Keratinocyte (primary cell): Measurements from ENCODE around the gene ARFGEF3. TPM values are rescaled to one million over a fixed set of nuclear protein-coding genes. Genes with fewer than 3 reads are reported as not detected.

Experiments used
- DNase-seq: peaks from one replicate; pipeline ENCODE4 v3.0.0-alpha.2; 2011; ENCODE audit warnings: low read depth, missing footprints, low spot score
- FAIRE-seq: peaks from 2 replicates; lab custom pipeline; 2011; peaks lifted over from hg19 to GRCh38; lab: Jason Lieb, UNC
- H2AFZ ChIP-seq: 2 replicates; pipeline ENCODE4 v1.6.0; 2012; ENCODE audit warnings: low read length, control low read depth, inconsistent platforms; ENCODE audit not compliant: control insufficient read depth
- H3K27ac ChIP-seq: 2 replicates; pipeline ENCODE4 v1.5.1; 2011; ENCODE audit warnings: low read length; ENCODE audit not compliant: control insufficient read depth, insufficient read depth
- H3K27me3 ChIP-seq: 3 replicates; pipeline ENCODE4 v1.6.0; 2011; ENCODE audit warnings: low read length; ENCODE audit not compliant: control insufficient read depth, insufficient read depth; ENCODE audit errors: extremely low read depth
- H3K36me3 ChIP-seq, 2 experiments: 2 replicates in 1 of 2; 3 replicates in 1 of 2; pipeline ENCODE4 v1.5.1; 2011; ENCODE audit warnings: low read length in 2 of 2, mild to moderate bottlenecking in 1 of 2; ENCODE audit not compliant: control insufficient read depth in 2 of 2, insufficient read depth in 2 of 2; ENCODE audit errors: extremely low read depth in 1 of 2
- H3K4me1 ChIP-seq: 3 replicates; pipeline ENCODE4 v1.5.1; 2011; ENCODE audit warnings: low read length; ENCODE audit not compliant: control insufficient read depth, insufficient read depth; ENCODE audit errors: extremely low read depth
- H3K4me2 ChIP-seq: 3 replicates; pipeline ENCODE4 v1.6.0; 2011; ENCODE audit warnings: low read depth, low read length; ENCODE audit not compliant: control insufficient read depth, insufficient read depth; ENCODE audit errors: extremely low read depth
- H3K4me3 ChIP-seq, 3 experiments: fragments of 200-600 bp in 1 of 3; sonication (generic) in 1 of 3; 2 replicates in 2 of 3; 3 replicates in 1 of 3; pipeline ENCODE4 v1.5.1; 2011 to 2016; ENCODE audit warnings: low read length in 3 of 3, mild to moderate bottlenecking in 3 of 3, control low read depth in 2 of 3, inconsistent platforms in 1 of 3, low read depth in 1 of 3, mixed read lengths in 1 of 3, mixed run types in 1 of 3, moderate library complexity in 1 of 3; ENCODE audit not compliant: control insufficient read depth in 2 of 3, insufficient read depth in 2 of 3; ENCODE audit errors: extremely low read depth in 1 of 3
- H3K79me2 ChIP-seq: 2 replicates; pipeline ENCODE4 v1.6.0; 2012; ENCODE audit warnings: low read length; ENCODE audit not compliant: control insufficient read depth, insufficient read depth
- H3K9ac ChIP-seq: 3 replicates; pipeline ENCODE4 v1.6.0; 2011; ENCODE audit warnings: low read length; ENCODE audit not compliant: control insufficient read depth, insufficient read depth; ENCODE audit errors: extremely low read depth
- H3K9me1 ChIP-seq: 3 replicates; pipeline ENCODE4 v1.6.0; 2011; ENCODE audit warnings: low read length; ENCODE audit not compliant: control insufficient read depth, insufficient read depth; ENCODE audit errors: extremely low read depth
- H3K9me3 ChIP-seq: 2 replicates; pipeline ENCODE4 v1.5.1; 2012; ENCODE audit warnings: low read depth, low read length; ENCODE audit not compliant: control insufficient read depth
- H4K20me1 ChIP-seq: 3 replicates; pipeline ENCODE4 v1.6.0; 2011; ENCODE audit warnings: low read length; ENCODE audit not compliant: control insufficient read depth, insufficient read depth; ENCODE audit errors: extremely low read depth
- CTCF ChIP-seq, 3 experiments: IDR thresholded peaks in 1 of 3; conservative IDR thresholded peaks in 1 of 3; optimal IDR thresholded peaks in 1 of 3; 2 replicates in 2 of 3; 3 replicates in 1 of 3; pipeline versions ENCODE3 to v1.5.1; 2011; ENCODE audit warnings: low read length in 3 of 3, mild to moderate bottlenecking in 3 of 3, moderate library complexity in 2 of 3, control low read depth in 1 of 3, inconsistent platforms in 1 of 3; ENCODE audit not compliant: insufficient read depth in 2 of 3; ENCODE audit errors: extremely low read depth in 1 of 3
- EZH2 ChIP-seq: IDR thresholded peaks from one replicate; pipeline ENCODE4 v1.6.1; 2012; ENCODE audit warnings: inconsistent platforms, mild to moderate bottlenecking, low read length, moderate library complexity
- dilution Hi-C: fragments of 300-500 bp; cut with MboI; formaldehyde crosslinking; loops from one replicate; pipeline ENCODE4 v1.7.0; 2020; ENCODE audit warnings: low sequenced_read_pairs; ENCODE audit not compliant: extremely low pct_ligation_motif_present
- polyA plus RNA-seq, 5 experiments: library from polyadenylated mRNA; depleted of rRNA in 3 of 5; stranded (reverse) in 3 of 5; stranded (forward) in 1 of 5; unstranded in 1 of 5; fragments of >200 nt; gene quantifications; 1 replicate in 1 of 5; 2 replicates in 3 of 5; 3 replicates in 1 of 5; pipeline versions ENCODE4 v1.2.1 to v1.2.3, GENCODE V29; 2011 to 2012; ENCODE audit warnings: missing spikeins in 2 of 5, low read depth in 1 of 5, low replicate concordance in 1 of 5

Gene ARFGEF3
- polyA plus RNA-seq, 1 donor (not counting 4 experiments of a cell fraction or from before 2014, with no cell fraction given), result 0.09 TPM

GRCh38 chr6:138175596-138175995, 13.9 kb downstream of the ARFGEF3 start:
- dilution Hi-C loops, result no loop called here
- no peaks in the 10 kb centered on the region for H3K36me3 ChIP-seq
- FAIRE-seq (no peak), DNase-seq (no peak)
- H3K4me1 ChIP-seq, result no peaks in the 10 kb centered on the region
- H3K79me2 ChIP-seq, result no peaks in the 10 kb centered on the region
- H2AFZ ChIP-seq, result no peak overlapping the region
- TF ChIP-seq EZH2 (no peak), CTCF (optimal IDR thresholded peaks at IDR 0.05 in 1 of 3, IDR thresholded peaks at IDR 0.05 in 1 of 3, conservative IDR thresholded peaks at IDR 0.05 in 1 of 3; ENCODE audit: extremely low read depth in 1 of 3, insufficient read depth in 2 of 3, low read length in 3 of 3) (no peak)
- H3K9me3 ChIP-seq, result no peaks in the 10 kb centered on the region
- H3K27me3 ChIP-seq, result no peaks in the 10 kb centered on the region
- H4K20me1 ChIP-seq, result no peaks in the 10 kb centered on the region
- H3K9ac ChIP-seq, result no peak overlapping the region
- no peak overlapping the region for H3K4me3 ChIP-seq
- H3K27ac ChIP-seq, result no peak overlapping the region
- H3K9me1 ChIP-seq, result no peaks in the 10 kb centered on the region
- H3K4me2 ChIP-seq, result no peak overlapping the region

- no peak for TF ChIP-seq EZH2
- TF ChIP-seq CTCF (optimal IDR thresholded peaks at IDR 0.05 in 1 of 3, IDR thresholded peaks at IDR 0.05 in 1 of 3, conservative IDR thresholded peaks at IDR 0.05 in 1 of 3; ENCODE audit: extremely low read depth in 1 of 3, insufficient read depth in 2 of 3, low read length in 3 of 3), result no peak
- Histone ChIP-seq H4K20me1 (no peaks in the 10 kb centered on the region), H3K36me3 (no peaks in the 10 kb centered on the region), H3K27me3 (no peaks in the 10 kb centered on the region), H3K27ac (no peak overlapping the region), H3K4me3 (no peak overlapping the region), H2AFZ (no peak overlapping the region), H3K79me2 (no peaks in the 10 kb centered on the region), H3K4me1 (no peaks in the 10 kb centered on the region), H3K9me3 (no peaks in the 10 kb centered on the region), H3K4me2 (no peak overlapping the region), H3K9me1 (no peaks in the 10 kb centered on the region), H3K9ac (no peak overlapping the region)
- dilution Hi-C loops, result no loop called here
- DNase-seq (no peak), FAIRE-seq (no peak)
These were observed 15.0 kb downstream of the ARFGEF3 start for GRCh38 chr6:138176652-138177232.
